HepG2 (cell line): ENCODE data around the gene ABHD2.

Experiments
- CREB1 ChIP-seq, 2 experiments: fragments of 450-650 bp in 1 of 2; IDR thresholded peaks; 2 replicates each; pipeline ENCODE4 v1.6.1; 2016 to 2017; ENCODE audit warnings: control low read depth in 1 of 2, mild to moderate bottlenecking in 1 of 2, missing compliant biosample characterization in 1 of 2, missing genetic modification characterization in 1 of 2
- SRF ChIP-seq: IDR thresholded peaks from 2 replicates; pipeline ENCODE4 v1.6.1; 2011; ENCODE audit warnings: mild to moderate bottlenecking, low read depth, low read length, moderate library complexity
- ZNF317 ChIP-seq: sonication (generic); formaldehyde crosslinking; IDR thresholded peaks from 2 replicates; pipeline ENCODE4 v1.5.0; 2020; ENCODE audit warnings: mild to moderate bottlenecking, missing genetic modification reagents

GRCh38 chr15:89217686-89218376 lies 129.6 kb downstream of the ABHD2 start:
- TF ChIP-seq ZNF317 (CRISPR knock-in tag), result no peak
- TF ChIP-seq CREB1 (IDR thresholded peaks at IDR 0.05), result no peak
- no peak for TF ChIP-seq CREB1 (CRISPR knock-in tag; IDR thresholded peaks at IDR 0.05)
- TF ChIP-seq SRF, result no peak
